Right atrium auricular region (tissue), 2 donors: ENCODE data around the gene MPP3. TPM values are rescaled to one million over a fixed set of nuclear protein-coding genes. Genes with fewer than 3 reads are reported as not detected.

Experiments used
- DNase-seq: peaks from one replicate; pipeline ENCODE4 v3.0.0-alpha.2; 2019; ENCODE audit warnings: low spot score
- H3K27ac ChIP-seq, 2 donors: fragments of 200-600 bp; sonication (generic); 1 replicate in 1 of 2; 2 replicates in 1 of 2; pipeline ENCODE4 v1.5.1; 2016 to 2019
- H3K27me3 ChIP-seq, 2 donors: fragments of 200-600 bp; sonication (generic); one replicate each; pipeline versions ENCODE4 v1.5.1 to v1.6.0; 2017 to 2019
- H3K36me3 ChIP-seq: fragments of 200-600 bp; sonication (generic); one replicate; pipeline ENCODE4 v1.5.1; 2016
- H3K4me1 ChIP-seq, 2 donors: fragments of 200-600 bp; sonication (generic); one replicate each; pipeline versions ENCODE4 v1.5.1 to v1.6.0; 2017 to 2019
- H3K4me3 ChIP-seq, 2 donors: fragments of 200-600 bp; sonication (generic); 1 replicate in 1 of 2; 2 replicates in 1 of 2; pipeline ENCODE4 v1.5.1; 2017 to 2019; ENCODE audit warnings: mild to moderate bottlenecking in 1 of 2, moderate library complexity in 1 of 2
- H3K9me3 ChIP-seq, 2 donors: fragments of 200-600 bp; sonication (generic); one replicate each; pipeline ENCODE4 v1.5.1; 2019
- CTCF ChIP-seq, 2 donors: fragments of 200-600 bp; sonication (generic); IDR thresholded peaks; one replicate each; pipeline ENCODE4 v1.5.1; 2019; ENCODE audit warnings: antibody characterized with exemption in 2 of 2
- total RNA-seq, 2 donors: library from RNA; depleted of rRNA; stranded (reverse); fragments of >200 nt; gene quantifications; one replicate each; pipeline ENCODE4 v1.1.0, GENCODE V29; 2016

The MPP3 gene
- total RNA-seq, 2 donors from 2014 or later, result 35.0 to 36.2 TPM

GRCh38 chr17:43826206-43826605 lies 6.7 kb downstream of the MPP3 start:
- peak overlapping the region; percentile 91 to 96 for H3K27ac ChIP-seq
- no peaks in the 10 kb centered on the region for H3K27me3 ChIP-seq
- H3K36me3 ChIP-seq, result peaks cover 76% of the 10 kb centered on the region
- peaks cover 0 to 69% of the 10 kb centered on the region in 2 donors for H3K4me1 ChIP-seq
- no peaks in the 10 kb centered on the region for H3K9me3 ChIP-seq
- no peak for DNase-seq
- no peak for TF ChIP-seq CTCF (IDR thresholded peaks at IDR 0.05)
- no peak overlapping the region for H3K4me3 ChIP-seq

- Histone ChIP-seq H3K27ac (peak overlapping the region; percentile 91 to 96), H3K4me1 (peaks cover 0 to 69% of the 10 kb centered on the region in 2 donors)
Observed at GRCh38 chr17:43825567-43825966, 7.4 kb downstream of the MPP3 start.

GRCh38 chr17:43823350-43824084 lies 9.4 kb downstream of the MPP3 start:
- TF ChIP-seq CTCF (IDR thresholded peaks at IDR 0.05), result no peak
- peak; percentile 69 for DNase-seq
- Histone ChIP-seq H3K4me3 (no peak overlapping the region), H3K36me3 (peaks cover 77% of the 10 kb centered on the region), H3K9me3 (no peaks in the 10 kb centered on the region), H3K4me1 (peaks cover 0 to 50% of the 10 kb centered on the region in 2 donors), H3K27me3 (no peaks in the 10 kb centered on the region), H3K27ac (peak overlapping the region; percentile 91 to 96)

More at GRCh38 chr17:43825567-43825966, 7.4 kb downstream of the MPP3 start:
- no peak for TF ChIP-seq CTCF (IDR thresholded peaks at IDR 0.05)
- H3K27me3 ChIP-seq, result no peaks in the 10 kb centered on the region
- H3K36me3 ChIP-seq, result peaks cover 77% of the 10 kb centered on the region
- no peaks in the 10 kb centered on the region for H3K9me3 ChIP-seq
- no peak for DNase-seq
- H3K4me3 ChIP-seq, result no peak overlapping the region

GRCh38 chr17:43822570-43823190 lies 10.3 kb downstream of the MPP3 start:
- H3K9me3 ChIP-seq, result no peaks in the 10 kb centered on the region
- H3K27ac ChIP-seq, result peak overlapping the region; percentile 91 to 96
- H3K27me3 ChIP-seq, result no peaks in the 10 kb centered on the region
- no peak overlapping the region for H3K4me3 ChIP-seq
- peaks cover 0 to 51% of the 10 kb centered on the region in 2 donors for H3K4me1 ChIP-seq
- H3K36me3 ChIP-seq, result peaks cover 77% of the 10 kb centered on the region
- DNase-seq, result no peak
- TF ChIP-seq CTCF (IDR thresholded peaks at IDR 0.05), result no peak

- Histone ChIP-seq H3K9me3 (no peaks in the 10 kb centered on the region), H3K27me3 (no peaks in the 10 kb centered on the region), H3K36me3 (peaks cover 77% of the 10 kb centered on the region), H3K4me1 (peaks cover 0 to 52% of the 10 kb centered on the region in 2 donors), H3K4me3 (no peak overlapping the region), H3K27ac (peak overlapping the region; percentile 91 to 96)
- DNase-seq, result no peak
- TF ChIP-seq CTCF (IDR thresholded peaks at IDR 0.05), result no peak
Observed at GRCh38 chr17:43820759-43821158, 12.2 kb downstream of the MPP3 start.
